ENCODE results near the gene MAGI2. TPM values are rescaled to one million over a fixed set of nuclear protein-coding genes. Genes with fewer than 3 reads are reported as not detected.

MAGI2 gene
- total RNA-seq, 1 experiment from 2014 or later: 0.22 TPM

DNA sequence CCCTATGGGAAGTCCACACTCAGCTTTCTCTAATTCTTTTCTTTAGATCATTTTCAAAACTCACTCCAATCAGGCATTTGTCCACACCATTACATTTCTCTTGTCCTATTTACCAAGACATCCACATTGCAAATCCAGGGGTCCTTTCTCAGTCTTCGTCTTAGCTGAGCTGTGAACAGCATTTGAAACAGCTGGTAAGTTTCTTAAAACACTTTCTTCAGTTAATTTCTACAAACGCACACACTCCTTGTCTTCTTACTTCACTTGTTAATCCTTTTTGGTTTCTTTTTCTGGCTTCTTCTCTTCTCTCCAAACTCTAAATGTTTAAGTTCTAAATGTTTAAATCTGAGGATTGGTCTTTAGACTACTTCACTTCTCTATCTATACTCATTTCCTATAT, 885.6 kb downstream of the MAGI2 start:
- no peaks in the 10 kb centered on the region for H3K4me1 ChIP-seq (ENCODE audit: control insufficient read depth in 1 of 2, insufficient read depth in 2 of 2, low read length in 2 of 2)
- TF ChIP-seq, protein P1, sequence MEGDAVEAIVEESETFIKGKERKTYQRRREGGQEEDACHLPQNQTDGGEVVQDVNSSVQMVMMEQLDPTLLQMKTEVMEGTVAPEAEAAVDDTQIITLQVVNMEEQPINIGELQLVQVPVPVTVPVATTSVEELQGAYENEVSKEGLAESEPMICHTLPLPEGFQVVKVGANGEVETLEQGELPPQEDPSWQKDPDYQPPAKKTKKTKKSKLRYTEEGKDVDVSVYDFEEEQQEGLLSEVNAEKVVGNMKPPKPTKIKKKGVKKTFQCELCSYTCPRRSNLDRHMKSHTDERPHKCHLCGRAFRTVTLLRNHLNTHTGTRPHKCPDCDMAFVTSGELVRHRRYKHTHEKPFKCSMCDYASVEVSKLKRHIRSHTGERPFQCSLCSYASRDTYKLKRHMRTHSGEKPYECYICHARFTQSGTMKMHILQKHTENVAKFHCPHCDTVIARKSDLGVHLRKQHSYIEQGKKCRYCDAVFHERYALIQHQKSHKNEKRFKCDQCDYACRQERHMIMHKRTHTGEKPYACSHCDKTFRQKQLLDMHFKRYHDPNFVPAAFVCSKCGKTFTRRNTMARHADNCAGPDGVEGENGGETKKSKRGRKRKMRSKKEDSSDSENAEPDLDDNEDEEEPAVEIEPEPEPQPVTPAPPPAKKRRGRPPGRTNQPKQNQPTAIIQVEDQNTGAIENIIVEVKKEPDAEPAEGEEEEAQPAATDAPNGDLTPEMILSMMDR (IDR thresholded peaks at IDR 0.05 in 2 of 3, conservative IDR thresholded peaks at IDR 0.05 in 1 of 3; ENCODE audit: borderline replicate concordance in 1 of 3, insufficient read depth in 1 of 3, low read depth in 2 of 3, low read length in 2 of 3): no peak
- TF ChIP-seq CEBPB (IDR thresholded peaks at IDR 0.05; ENCODE audit: low read depth): no peak
- TF ChIP-seq EZH2phosphoT487 (IDR thresholded peaks at IDR 0.05; ENCODE audit: borderline replicate concordance): no peak
- TF ChIP-seq, protein P2, sequence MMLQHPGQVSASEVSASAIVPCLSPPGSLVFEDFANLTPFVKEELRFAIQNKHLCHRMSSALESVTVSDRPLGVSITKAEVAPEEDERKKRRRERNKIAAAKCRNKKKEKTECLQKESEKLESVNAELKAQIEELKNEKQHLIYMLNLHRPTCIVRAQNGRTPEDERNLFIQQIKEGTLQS (IDR thresholded peaks at IDR 0.05): no peak
- TF ChIP-seq RAD21 (IDR thresholded peaks at IDR 0.05; ENCODE audit: low read depth): no peak
- no peak for TF ChIP-seq ZNF274 (IDR thresholded peaks at IDR 0.05; ENCODE audit: low read depth, low read length)
- TF ChIP-seq, protein P3, sequence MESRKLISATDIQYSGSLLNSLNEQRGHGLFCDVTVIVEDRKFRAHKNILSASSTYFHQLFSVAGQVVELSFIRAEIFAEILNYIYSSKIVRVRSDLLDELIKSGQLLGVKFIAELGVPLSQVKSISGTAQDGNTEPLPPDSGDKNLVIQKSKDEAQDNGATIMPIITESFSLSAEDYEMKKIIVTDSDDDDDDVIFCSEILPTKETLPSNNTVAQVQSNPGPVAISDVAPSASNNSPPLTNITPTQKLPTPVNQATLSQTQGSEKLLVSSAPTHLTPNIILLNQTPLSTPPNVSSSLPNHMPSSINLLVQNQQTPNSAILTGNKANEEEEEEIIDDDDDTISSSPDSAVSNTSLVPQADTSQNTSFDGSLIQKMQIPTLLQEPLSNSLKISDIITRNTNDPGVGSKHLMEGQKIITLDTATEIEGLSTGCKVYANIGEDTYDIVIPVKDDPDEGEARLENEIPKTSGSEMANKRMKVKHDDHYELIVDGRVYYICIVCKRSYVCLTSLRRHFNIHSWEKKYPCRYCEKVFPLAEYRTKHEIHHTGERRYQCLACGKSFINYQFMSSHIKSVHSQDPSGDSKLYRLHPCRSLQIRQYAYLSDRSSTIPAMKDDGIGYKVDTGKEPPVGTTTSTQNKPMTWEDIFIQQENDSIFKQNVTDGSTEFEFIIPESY (IDR thresholded peaks at IDR 0.05; ENCODE audit: extremely low read depth, insufficient replicate concordance, low read length): no peak
- TF ChIP-seq, protein P4, sequence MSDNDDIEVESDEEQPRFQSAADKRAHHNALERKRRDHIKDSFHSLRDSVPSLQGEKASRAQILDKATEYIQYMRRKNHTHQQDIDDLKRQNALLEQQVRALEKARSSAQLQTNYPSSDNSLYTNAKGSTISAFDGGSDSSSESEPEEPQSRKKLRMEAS (IDR thresholded peaks at IDR 0.05): no peak
- TF ChIP-seq EGR1 (IDR thresholded peaks at IDR 0.05; ENCODE audit: low read depth): no peak
- no peak for TF ChIP-seq FOSL1 (IDR thresholded peaks at IDR 0.05; ENCODE audit: low read depth)
- TF ChIP-seq ELF1 (IDR thresholded peaks at IDR 0.05; ENCODE audit: borderline replicate concordance, low read depth): no peak
- no peak for TF ChIP-seq CBX3 (IDR thresholded peaks at IDR 0.05; ENCODE audit: low read depth)
- no peak for TF ChIP-seq YY1 (IDR thresholded peaks at IDR 0.05; ENCODE audit: extremely low read depth, insufficient replicate concordance, low read depth, low read length)
- TF ChIP-seq, protein P5, sequence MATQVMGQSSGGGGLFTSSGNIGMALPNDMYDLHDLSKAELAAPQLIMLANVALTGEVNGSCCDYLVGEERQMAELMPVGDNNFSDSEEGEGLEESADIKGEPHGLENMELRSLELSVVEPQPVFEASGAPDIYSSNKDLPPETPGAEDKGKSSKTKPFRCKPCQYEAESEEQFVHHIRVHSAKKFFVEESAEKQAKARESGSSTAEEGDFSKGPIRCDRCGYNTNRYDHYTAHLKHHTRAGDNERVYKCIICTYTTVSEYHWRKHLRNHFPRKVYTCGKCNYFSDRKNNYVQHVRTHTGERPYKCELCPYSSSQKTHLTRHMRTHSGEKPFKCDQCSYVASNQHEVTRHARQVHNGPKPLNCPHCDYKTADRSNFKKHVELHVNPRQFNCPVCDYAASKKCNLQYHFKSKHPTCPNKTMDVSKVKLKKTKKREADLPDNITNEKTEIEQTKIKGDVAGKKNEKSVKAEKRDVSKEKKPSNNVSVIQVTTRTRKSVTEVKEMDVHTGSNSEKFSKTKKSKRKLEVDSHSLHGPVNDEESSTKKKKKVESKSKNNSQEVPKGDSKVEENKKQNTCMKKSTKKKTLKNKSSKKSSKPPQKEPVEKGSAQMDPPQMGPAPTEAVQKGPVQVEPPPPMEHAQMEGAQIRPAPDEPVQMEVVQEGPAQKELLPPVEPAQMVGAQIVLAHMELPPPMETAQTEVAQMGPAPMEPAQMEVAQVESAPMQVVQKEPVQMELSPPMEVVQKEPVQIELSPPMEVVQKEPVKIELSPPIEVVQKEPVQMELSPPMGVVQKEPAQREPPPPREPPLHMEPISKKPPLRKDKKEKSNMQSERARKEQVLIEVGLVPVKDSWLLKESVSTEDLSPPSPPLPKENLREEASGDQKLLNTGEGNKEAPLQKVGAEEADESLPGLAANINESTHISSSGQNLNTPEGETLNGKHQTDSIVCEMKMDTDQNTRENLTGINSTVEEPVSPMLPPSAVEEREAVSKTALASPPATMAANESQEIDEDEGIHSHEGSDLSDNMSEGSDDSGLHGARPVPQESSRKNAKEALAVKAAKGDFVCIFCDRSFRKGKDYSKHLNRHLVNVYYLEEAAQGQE (IDR thresholded peaks at IDR 0.05; ENCODE audit: low read depth): no peak
- no peak for TF ChIP-seq SP1 (IDR thresholded peaks at IDR 0.05; ENCODE audit: low read depth)
- TF ChIP-seq SRF (IDR thresholded peaks at IDR 0.05; ENCODE audit: low read depth): no peak
- ChIA-PET RAD21 (ENCODE audit: low non-redundant PET in 1 of 2, low total read pairs in 2 of 2, uncharacterized antibody in 2 of 2, unreplicated experiment in 2 of 2) (no interaction called here), CTCF (no interaction called here), POLR2A (no interaction called here)
- intact Hi-C loops (cut with micrococcal nuclease): no loop called here
- H3K9ac ChIP-seq (ENCODE audit: low read length): no peak overlapping the region
- no peaks in the 10 kb centered on the region for H3K9me2 ChIP-seq (ENCODE audit: insufficient read depth)
- H3K79me2 ChIP-seq (ENCODE audit: insufficient read depth, low read length): no peaks in the 10 kb centered on the region
- H3K4me3 ChIP-seq (replicated peaks in 1 of 2; ENCODE audit: low read depth in 1 of 2, low read length in 2 of 2): no peak overlapping the region
- no peaks in the 10 kb centered on the region for H3K9me3 ChIP-seq (ENCODE audit: control insufficient read depth in 1 of 2, insufficient read depth in 1 of 2, low read depth in 1 of 2, low read length in 2 of 2)
- peaks cover 15% of the 10 kb centered on the region for H3K27me3 ChIP-seq (ENCODE audit: insufficient read depth, low read length)
- no peak overlapping the region for H2AFZ ChIP-seq (ENCODE audit: low read depth, low read length, poor library complexity, severe bottlenecking)
- H3K36me3 ChIP-seq (ENCODE audit: control insufficient read depth in 1 of 2, insufficient read depth in 2 of 2, low read length in 2 of 2): no peaks in the 10 kb centered on the region
- no peak for DNase-seq (ENCODE audit: low read depth, low spot score)
- BruUV-seq (replicated peaks): no TSS peak
- no peak overlapping the region for H3K27ac ChIP-seq (ENCODE audit: low read depth, low read length)
- ATAC-seq: no peak
- H4K20me1 ChIP-seq (ENCODE audit: insufficient read depth): no peaks in the 10 kb centered on the region
- no peak overlapping the region for H3K4me2 ChIP-seq (ENCODE audit: low read length)
